ENCODE data around the gene CIDEA.

GRCh38 chr18:12302391-12303147, 48.4 kb downstream of the CIDEA start:
- TF ChIP-seq PAX5 (IDR thresholded peaks at IDR 0.05; ENCODE audit: insufficient read depth, low read length, severe bottlenecking) (no peak), POLR2A (IDR thresholded peaks at IDR 0.05; ENCODE audit: low read depth, low read length) (no peak), TAF1 (IDR thresholded peaks at IDR 0.05; ENCODE audit: low read depth, low read length) (no peak)

Data from GM12891 (cell line).